ENCODE data around the gene GGA1.

DNA sequence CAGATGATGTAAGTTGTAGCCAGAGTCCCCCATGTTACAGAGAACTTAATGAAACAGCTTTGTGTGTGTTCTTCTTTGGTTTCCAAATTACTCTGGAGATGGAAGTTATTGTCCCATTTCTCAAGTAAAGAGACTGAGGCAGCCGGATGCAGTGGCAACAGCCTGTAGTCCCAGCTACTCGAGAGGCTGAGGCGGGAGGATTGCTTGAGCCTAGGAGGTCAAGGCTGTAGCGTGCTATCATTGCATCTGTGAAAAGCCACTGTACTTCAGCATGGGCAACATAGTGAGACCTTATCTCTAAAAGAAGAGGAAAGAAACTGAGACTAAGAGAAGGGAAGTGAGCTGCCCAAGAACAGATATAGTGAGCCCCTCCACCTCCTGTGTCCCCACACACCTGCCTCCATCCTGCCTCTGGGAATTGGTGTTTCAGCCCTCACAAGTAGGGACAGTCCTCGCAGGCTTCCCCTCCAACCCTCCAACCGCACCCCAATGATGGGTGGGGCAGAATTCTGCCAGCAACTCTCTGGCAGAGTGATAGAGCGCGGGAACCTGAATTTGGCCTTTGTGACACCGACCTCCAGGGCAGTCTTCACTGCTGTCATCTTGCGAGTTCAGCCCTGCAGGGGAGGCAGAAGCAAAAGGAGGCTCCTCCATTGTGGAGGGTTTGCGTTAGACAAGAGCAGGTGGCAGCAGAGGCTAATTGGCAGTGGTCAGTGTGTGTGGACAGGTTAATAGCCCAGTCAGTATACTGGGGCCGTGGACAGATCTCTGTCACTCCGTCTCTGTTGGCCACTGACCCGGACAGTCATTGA is 51.5 kb downstream of the GGA1 start:
- TF ChIP-seq, protein P1, sequence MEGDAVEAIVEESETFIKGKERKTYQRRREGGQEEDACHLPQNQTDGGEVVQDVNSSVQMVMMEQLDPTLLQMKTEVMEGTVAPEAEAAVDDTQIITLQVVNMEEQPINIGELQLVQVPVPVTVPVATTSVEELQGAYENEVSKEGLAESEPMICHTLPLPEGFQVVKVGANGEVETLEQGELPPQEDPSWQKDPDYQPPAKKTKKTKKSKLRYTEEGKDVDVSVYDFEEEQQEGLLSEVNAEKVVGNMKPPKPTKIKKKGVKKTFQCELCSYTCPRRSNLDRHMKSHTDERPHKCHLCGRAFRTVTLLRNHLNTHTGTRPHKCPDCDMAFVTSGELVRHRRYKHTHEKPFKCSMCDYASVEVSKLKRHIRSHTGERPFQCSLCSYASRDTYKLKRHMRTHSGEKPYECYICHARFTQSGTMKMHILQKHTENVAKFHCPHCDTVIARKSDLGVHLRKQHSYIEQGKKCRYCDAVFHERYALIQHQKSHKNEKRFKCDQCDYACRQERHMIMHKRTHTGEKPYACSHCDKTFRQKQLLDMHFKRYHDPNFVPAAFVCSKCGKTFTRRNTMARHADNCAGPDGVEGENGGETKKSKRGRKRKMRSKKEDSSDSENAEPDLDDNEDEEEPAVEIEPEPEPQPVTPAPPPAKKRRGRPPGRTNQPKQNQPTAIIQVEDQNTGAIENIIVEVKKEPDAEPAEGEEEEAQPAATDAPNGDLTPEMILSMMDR (IDR thresholded peaks at IDR 0.05) = no peak
- no peak for TF ChIP-seq EZH2 (IDR thresholded peaks at IDR 0.05; ENCODE audit: borderline replicate concordance, insufficient read depth, low read depth, low read length, poor library complexity, severe bottlenecking)

Data from B cell (primary cell).